Right lobe of liver (tissue), 6 donors: ENCODE measurements around the gene PEX16. TPM values are rescaled to one million over a fixed set of nuclear protein-coding genes. Genes with fewer than 3 reads are reported as not detected.

Experiments
- ATAC-seq, 4 donors: fragments of 200-7000 bp; cut with Tn5 transposase; one replicate each; pipeline ENCODE4 v1.9.1; 2020; ENCODE audit warnings: mild to moderate bottlenecking in 4 of 4, moderate library complexity in 4 of 4
- DNase-seq, 3 donors: peaks; one replicate each; pipeline ENCODE4 v3.0.0-alpha.2; 2020
- H3K27ac ChIP-seq, 3 donors: fragments of 200-600 bp; one replicate each; pipeline ENCODE4 v1.8.0; 2022
- H3K27me3 ChIP-seq, 2 donors: fragments of 200-600 bp; one replicate each; pipeline ENCODE4 v1.8.0; 2022
- H3K36me3 ChIP-seq, 4 donors: fragments of 200-600 bp; sonication (generic) in 1 of 4; one replicate each; pipeline versions ENCODE4 v1.5.1 to v1.8.0; 2017 to 2022; ENCODE audit warnings: control low read depth in 1 of 4
- H3K4me1 ChIP-seq, 4 donors: fragments of 200-600 bp; sonication (generic) in 1 of 4; one replicate each; pipeline versions ENCODE4 v1.5.1 to v1.8.0; 2017 to 2022; ENCODE audit warnings: control low read depth in 1 of 4
- H3K4me3 ChIP-seq, 3 donors: fragments of 200-600 bp; one replicate each; pipeline ENCODE4 v1.8.0; 2022
- H3K9me3 ChIP-seq, 4 donors: fragments of 200-600 bp; sonication (generic) in 1 of 4; one replicate each; pipeline versions ENCODE4 v1.5.1 to v1.8.0; 2017 to 2022; ENCODE audit warnings: control low read depth in 1 of 4
- POLR2A ChIP-seq: fragments of 450-650 bp; IDR thresholded peaks from one replicate; pipeline ENCODE4 v1.6.1; 2017; ENCODE audit warnings: antibody characterized with exemption, mild to moderate bottlenecking
- WGBS: methylation state at CpG from one replicate; pipeline ENCODE4 v1.1.6; 2018; ENCODE audit warnings: low coverage, low lambda C conversion rate; ENCODE audit not compliant: insufficient coverage; ENCODE audit errors: missing lambda C conversion rate; 5-methylcytosine and 5-hydroxymethylcytosine counted together
- intact Hi-C, 2 donors: fragments of 100-400 bp; cut with DNase I; formaldehyde crosslinking; loops; one replicate each; pipeline versions ENCODE4 v1.11.2 to v1.14.1; 2022
- total RNA-seq, 6 experiments: library from RNA; depleted of rRNA in 2 of 6; stranded (reverse); fragments of >200 nt in 2 of 6; fragmentation: NEBNext Ultra II Directional in 3 of 6; extraction: Animal tissue kit (Norgen Biotek cat#: 25700) in 3 of 6; gene quantifications; one replicate each; pipeline versions ENCODE4 v1.1.0 to v1.2.4, GENCODE V29; 2016 to 2023
- TF ChIP-seq, protein P1 (sequence below), 4 donors: fragments of 200-600 bp in 3 of 4; fragments of 450-650 bp in 1 of 4; IDR thresholded peaks; one replicate each; pipeline versions ENCODE4 v1.5.1 to v1.8.0; 2016 to 2022; ENCODE audit warnings: antibody characterized with exemption in 4 of 4, mild to moderate bottlenecking in 2 of 4
- donor health status: DM: no; HTN: yes; CAD: no.
- donor health status: DM: no; HTN: no; CAD: no.
- donor health status: DM: no; HTN: no; CAD: no.
- donor health status: DM: no; HTN: yes; CAD: no.
- donor health status: DM: no; HTN: yes; CAD: no.

The PEX16 gene
- total RNA-seq, 6 experiments from 2014 or later: 17.9 to 36.7 (median 32.4) TPM

DNA sequence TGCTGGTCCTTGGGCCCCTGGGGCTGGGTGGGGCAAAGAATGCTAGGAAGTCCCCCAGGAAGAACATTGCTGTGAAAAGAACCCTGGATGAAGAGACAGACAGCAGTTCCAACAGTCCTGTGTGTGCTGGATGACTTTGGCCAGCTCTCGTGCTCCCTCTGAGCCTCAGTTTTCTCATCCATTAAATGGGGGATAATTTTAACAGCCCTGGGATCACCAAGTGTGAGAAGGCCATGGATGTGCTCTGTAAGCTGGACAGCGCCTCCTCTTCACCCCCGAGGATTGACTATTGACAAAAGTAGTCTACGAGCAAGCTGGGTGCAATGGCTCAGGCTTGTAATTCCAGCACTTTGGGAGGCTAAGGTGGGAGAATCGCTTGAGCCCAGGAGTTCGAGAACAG lies 7.2 kb upstream of the PEX16 start:
- Histone ChIP-seq H3K4me3 (no peak overlapping the region), H3K27ac (no peak overlapping the region), H3K27me3 (no peaks in the 10 kb centered on the region), H3K9me3 (no peaks in the 10 kb centered on the region), H3K4me1 (peaks cover 0 to 11% (median 0%) of the 10 kb centered on the region in 4 donors), H3K36me3 (no peaks in the 10 kb centered on the region)
- intact Hi-C loops: no loop called here
- whole genome bisulfite sequencing: 87% methylated on average over 3 of the region's 6 CpGs
- TF ChIP-seq, protein P1, sequence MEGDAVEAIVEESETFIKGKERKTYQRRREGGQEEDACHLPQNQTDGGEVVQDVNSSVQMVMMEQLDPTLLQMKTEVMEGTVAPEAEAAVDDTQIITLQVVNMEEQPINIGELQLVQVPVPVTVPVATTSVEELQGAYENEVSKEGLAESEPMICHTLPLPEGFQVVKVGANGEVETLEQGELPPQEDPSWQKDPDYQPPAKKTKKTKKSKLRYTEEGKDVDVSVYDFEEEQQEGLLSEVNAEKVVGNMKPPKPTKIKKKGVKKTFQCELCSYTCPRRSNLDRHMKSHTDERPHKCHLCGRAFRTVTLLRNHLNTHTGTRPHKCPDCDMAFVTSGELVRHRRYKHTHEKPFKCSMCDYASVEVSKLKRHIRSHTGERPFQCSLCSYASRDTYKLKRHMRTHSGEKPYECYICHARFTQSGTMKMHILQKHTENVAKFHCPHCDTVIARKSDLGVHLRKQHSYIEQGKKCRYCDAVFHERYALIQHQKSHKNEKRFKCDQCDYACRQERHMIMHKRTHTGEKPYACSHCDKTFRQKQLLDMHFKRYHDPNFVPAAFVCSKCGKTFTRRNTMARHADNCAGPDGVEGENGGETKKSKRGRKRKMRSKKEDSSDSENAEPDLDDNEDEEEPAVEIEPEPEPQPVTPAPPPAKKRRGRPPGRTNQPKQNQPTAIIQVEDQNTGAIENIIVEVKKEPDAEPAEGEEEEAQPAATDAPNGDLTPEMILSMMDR (IDR thresholded peaks at IDR 0.05): no peak
- no peak for TF ChIP-seq POLR2A
- DNase-seq (no peak), ATAC-seq (no peak)

DNA sequence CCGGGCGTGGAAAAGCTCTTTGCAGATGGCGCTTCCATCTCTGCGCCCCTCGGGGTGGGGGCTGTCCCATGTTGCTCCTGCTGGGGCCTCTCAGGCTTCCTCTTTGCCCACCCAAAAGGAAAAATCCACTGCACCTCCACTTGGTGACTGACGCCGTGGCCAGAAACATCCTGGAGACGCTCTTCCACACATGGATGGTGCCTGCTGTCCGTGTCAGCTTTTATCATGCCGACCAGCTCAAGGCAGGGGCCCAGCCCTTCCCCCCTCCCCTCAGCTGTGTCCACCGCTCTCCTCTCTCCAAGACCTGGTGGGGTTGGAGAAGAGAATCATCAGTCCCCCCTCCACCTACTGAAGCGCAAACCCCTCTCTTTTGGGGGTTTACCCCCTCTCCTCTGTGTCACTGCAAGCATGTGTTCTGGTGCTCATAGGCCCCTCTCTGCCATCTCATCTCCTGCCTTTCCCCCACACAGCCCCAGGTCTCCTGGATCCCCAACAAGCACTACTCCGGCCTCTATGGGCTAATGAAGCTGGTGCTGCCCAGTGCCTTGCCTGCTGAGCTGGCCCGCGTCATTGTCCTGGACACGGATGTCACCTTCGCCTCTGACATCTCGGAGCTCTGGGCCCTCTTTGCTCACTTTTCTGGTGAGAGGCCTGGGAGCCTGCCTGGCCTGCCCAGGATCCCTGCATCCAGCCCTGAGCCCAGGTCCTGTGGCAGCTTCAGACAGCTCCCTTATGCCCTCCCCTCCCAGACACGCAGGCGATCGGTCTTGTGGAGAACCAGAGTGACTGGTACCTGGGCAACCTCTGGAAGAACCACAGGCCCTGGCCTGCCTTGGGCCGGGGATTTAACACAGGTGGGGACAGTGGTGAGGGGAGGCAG lies 6.6 kb upstream of the PEX16 start:
- TF ChIP-seq, protein P1 (IDR thresholded peaks at IDR 0.05): no peak
- no peak for TF ChIP-seq POLR2A
- H3K36me3 ChIP-seq: no peaks in the 10 kb centered on the region
- ATAC-seq (no peak), DNase-seq (peak in 1 of 3 donors; percentile 46)
- intact Hi-C loops: no loop called here
- H3K4me1 ChIP-seq: peaks cover 0 to 11% (median 0%) of the 10 kb centered on the region in 4 donors
- H3K4me3 ChIP-seq: no peak overlapping the region
- 90% methylated on average over 2 of the region's 22 CpGs for WGBS
- no peaks in the 10 kb centered on the region for H3K27me3 ChIP-seq
- no peak overlapping the region for H3K27ac ChIP-seq
- no peaks in the 10 kb centered on the region for H3K9me3 ChIP-seq

DNA sequence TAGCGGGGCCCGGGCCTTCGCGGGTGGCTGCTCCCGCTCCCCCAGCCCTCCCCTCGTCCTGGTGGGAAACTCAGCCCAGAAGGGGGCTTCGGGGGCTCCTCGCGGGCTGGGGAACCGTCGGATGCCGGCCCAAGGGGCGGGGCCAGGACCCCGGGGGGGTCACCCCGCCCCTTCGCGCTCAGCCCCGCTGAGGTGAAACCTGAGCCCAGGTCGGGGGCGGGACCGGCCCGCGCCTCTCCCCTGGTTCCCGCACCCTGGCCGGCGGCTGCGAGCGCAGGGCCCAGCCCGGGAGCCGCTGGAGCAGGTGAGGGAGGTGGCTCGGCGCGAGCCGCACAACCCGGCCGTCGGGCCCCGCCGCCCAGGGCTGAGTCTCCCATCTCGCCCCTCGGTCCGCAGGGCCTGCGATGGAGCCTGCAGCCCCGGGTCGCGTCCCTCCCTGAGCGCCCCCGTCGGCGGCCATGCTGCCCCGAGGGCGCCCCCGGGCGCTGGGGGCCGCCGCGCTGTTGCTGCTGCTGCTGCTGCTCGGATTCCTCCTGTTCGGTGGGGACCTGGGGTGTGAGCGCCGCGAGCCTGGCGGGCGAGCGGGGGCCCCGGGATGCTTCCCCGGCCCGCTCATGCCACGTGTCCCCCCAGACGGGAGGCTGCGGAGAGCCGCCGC lies 4.9 kb upstream of the PEX16 start, which contains the start of gene LARGE2:
Gene LARGE2 (plus strand): TSS at position 232 of the 658 bp plus-strand sequence. CDS start 227 bp downstream, at position 459.
- 0% methylated on average over 3 of the region's 73 CpGs for WGBS

More for the DNA sequence above, 4.9 kb upstream of the PEX16 start, which contains the start of gene LARGE2:
- Histone ChIP-seq H3K36me3 (no peaks in the 10 kb centered on the region), H3K27me3 (no peaks in the 10 kb centered on the region), H3K4me1 (peaks cover 0 to 11% (median 0%) of the 10 kb centered on the region in 4 donors), H3K9me3 (no peaks in the 10 kb centered on the region), H3K27ac (no peak within 1 kb of the TSS), H3K4me3 (peak within 1 kb of the TSS; percentile 32 to 54 (median 53))
- intact Hi-C loops: no loop called here
- DNase-seq (peak in 1 of 3 donors; percentile 66), ATAC-seq (peak; percentile 15 to 64 (median 27))
- TF ChIP-seq, protein P1 (IDR thresholded peaks at IDR 0.05): no peak
- no peak for TF ChIP-seq POLR2A
